Neural progenitor cell (in vitro differentiated cells): Measurements from ENCODE around the gene CFAP45. TPM values are rescaled to one million over a fixed set of nuclear protein-coding genes. Genes with fewer than 3 reads are reported as not detected.
A peak's percentile ranks its signal among the peaks of the same experiment; 100 is the strongest.

Experiments used
- DNase-seq: peaks from one replicate; pipeline ENCODE4 v3.0.0-alpha.2; 2016; ENCODE audit warnings: low spot score
- H2AFZ ChIP-seq: fragments of 200-600 bp; sonication (generic); replicated peaks from 2 replicates; pipeline ENCODE4 v1.6.1; 2016; ENCODE audit warnings: antibody characterized with exemption
- H3F3A ChIP-seq: fragments of 200-600 bp; sonication (generic); 2 replicates; pipeline ENCODE4 v1.6.1; 2016; ENCODE audit warnings: antibody characterized with exemption, low read depth
- H3K27ac ChIP-seq: fragments of 200-600 bp; sonication (generic); 2 replicates; pipeline ENCODE4 v1.5.1; 2016; ENCODE audit warnings: mild to moderate bottlenecking
- H3K27me3 ChIP-seq: fragments of 200-600 bp; sonication (generic); 2 replicates; pipeline ENCODE4 v1.6.1; 2016; ENCODE audit warnings: mild to moderate bottlenecking, moderate library complexity
- H3K36me3 ChIP-seq: fragments of 200-600 bp; sonication (generic); 2 replicates; pipeline ENCODE4 v1.5.1; 2016
- H3K4me1 ChIP-seq: fragments of 200-600 bp; sonication (generic); 2 replicates; pipeline ENCODE4 v1.6.1; 2016; ENCODE audit warnings: mixed run types
- H3K4me2 ChIP-seq: fragments of 200-600 bp; sonication (generic); 2 replicates; pipeline ENCODE4 v1.6.1; 2016
- H3K4me3 ChIP-seq: fragments of 200-600 bp; sonication (generic); 2 replicates; pipeline ENCODE4 v1.5.1; 2016
- H3K79me2 ChIP-seq: fragments of 200-600 bp; sonication (generic); 2 replicates; pipeline ENCODE4 v1.6.1; 2016; ENCODE audit warnings: low read depth
- H3K9ac ChIP-seq: fragments of 200-600 bp; sonication (generic); 2 replicates; pipeline ENCODE4 v1.6.1; 2016
- H3K9me3 ChIP-seq: fragments of 200-600 bp; sonication (generic); 2 replicates; pipeline ENCODE4 v1.5.1; 2016; ENCODE audit warnings: low read depth
- H4K20me1 ChIP-seq: fragments of 200-600 bp; sonication (generic); 2 replicates; pipeline ENCODE4 v1.6.1; 2016; ENCODE audit warnings: low read depth
- H3K27ac Mint-ChIP-seq: 3 replicates; pipeline ENCODE4 v1.8.0; 2021; ENCODE audit warnings: mixed read lengths
- H3K27me3 Mint-ChIP-seq: 2 replicates; pipeline ENCODE4 v1.8.0; 2022; ENCODE audit warnings: low read depth, mild to moderate bottlenecking, inconsistent platforms, moderate library complexity, mixed read lengths; ENCODE audit not compliant: insufficient read depth
- H3K36me3 Mint-ChIP-seq: 3 replicates; pipeline ENCODE4 v1.8.0; 2021; ENCODE audit warnings: mixed read lengths
- H3K4me1 Mint-ChIP-seq: 3 replicates; pipeline ENCODE4 v1.8.0; 2021; ENCODE audit warnings: mixed read lengths
- H3K4me3 Mint-ChIP-seq: 3 replicates; pipeline ENCODE4 v1.8.0; 2021; ENCODE audit warnings: mild to moderate bottlenecking, moderate library complexity, mixed read lengths
- H3K9me3 Mint-ChIP-seq: 3 replicates; pipeline ENCODE4 v1.8.0; 2020; ENCODE audit warnings: mixed read lengths
- EZH2 ChIP-seq: fragments of 200-600 bp; sonication (generic); IDR thresholded peaks from 2 replicates; pipeline ENCODE4 v1.6.1; 2017; ENCODE audit warnings: antibody characterized with exemption, mild to moderate bottlenecking, moderate library complexity
- EZH2phosphoT487 ChIP-seq: fragments of 200-600 bp; sonication (generic); IDR thresholded peaks from 2 replicates; pipeline ENCODE4 v1.6.1; 2017; ENCODE audit warnings: antibody characterized with exemption
- total RNA-seq: library from RNA; depleted of rRNA; stranded (reverse); fragments of >200 nt; gene quantifications from 2 replicates; pipeline ENCODE4 v1.2.3, GENCODE V29; 2015; ENCODE audit warnings: low replicate concordance
- TF ChIP-seq, protein P1 (sequence below): fragments of 200-600 bp; sonication (generic); IDR thresholded peaks from 2 replicates; pipeline ENCODE4 v1.5.1; 2017; ENCODE audit warnings: antibody characterized with exemption, mild to moderate bottlenecking

Gene CFAP45
- total RNA-seq, 1 donor from 2014 or later = not detected

DNA sequence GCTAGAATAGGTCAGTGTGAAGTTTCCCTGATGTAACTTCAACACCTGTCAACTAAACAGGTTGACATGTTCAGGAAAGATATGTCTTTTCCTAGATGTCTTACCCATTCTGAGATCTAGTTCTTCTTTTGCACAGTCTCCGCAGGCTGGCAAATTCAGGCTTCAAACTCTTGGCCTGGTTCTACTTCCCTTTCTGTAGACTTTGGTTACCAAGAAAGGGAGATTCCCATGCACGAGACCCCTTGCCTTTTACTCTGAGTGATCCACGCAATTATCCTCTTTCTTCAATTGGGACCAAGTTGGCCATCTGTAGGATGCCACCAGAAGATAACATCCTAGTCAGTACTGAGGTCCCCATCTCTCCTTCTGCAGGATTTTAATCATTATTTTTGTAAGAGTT, 2.0 kb downstream of the CFAP45 start:
- no peak for TF ChIP-seq EZH2phosphoT487
- TF ChIP-seq EZH2 = no peak
- TF ChIP-seq, protein P1, sequence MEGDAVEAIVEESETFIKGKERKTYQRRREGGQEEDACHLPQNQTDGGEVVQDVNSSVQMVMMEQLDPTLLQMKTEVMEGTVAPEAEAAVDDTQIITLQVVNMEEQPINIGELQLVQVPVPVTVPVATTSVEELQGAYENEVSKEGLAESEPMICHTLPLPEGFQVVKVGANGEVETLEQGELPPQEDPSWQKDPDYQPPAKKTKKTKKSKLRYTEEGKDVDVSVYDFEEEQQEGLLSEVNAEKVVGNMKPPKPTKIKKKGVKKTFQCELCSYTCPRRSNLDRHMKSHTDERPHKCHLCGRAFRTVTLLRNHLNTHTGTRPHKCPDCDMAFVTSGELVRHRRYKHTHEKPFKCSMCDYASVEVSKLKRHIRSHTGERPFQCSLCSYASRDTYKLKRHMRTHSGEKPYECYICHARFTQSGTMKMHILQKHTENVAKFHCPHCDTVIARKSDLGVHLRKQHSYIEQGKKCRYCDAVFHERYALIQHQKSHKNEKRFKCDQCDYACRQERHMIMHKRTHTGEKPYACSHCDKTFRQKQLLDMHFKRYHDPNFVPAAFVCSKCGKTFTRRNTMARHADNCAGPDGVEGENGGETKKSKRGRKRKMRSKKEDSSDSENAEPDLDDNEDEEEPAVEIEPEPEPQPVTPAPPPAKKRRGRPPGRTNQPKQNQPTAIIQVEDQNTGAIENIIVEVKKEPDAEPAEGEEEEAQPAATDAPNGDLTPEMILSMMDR = no peak
- H3K27ac Mint-ChIP-seq = peak overlapping the region; percentile 6
- Histone ChIP-seq H3K4me2 (no peak overlapping the region), H3K9ac (no peak overlapping the region), H4K20me1 (no peaks in the 10 kb centered on the region), H3K27ac (no peak overlapping the region), H3K4me1 (peaks cover 9% of the 10 kb centered on the region), H3K79me2 (no peaks in the 10 kb centered on the region), H3K36me3 (no peaks in the 10 kb centered on the region), H3K4me3 (no peak overlapping the region), H3K9me3 (no peaks in the 10 kb centered on the region), H3K27me3 (peaks cover 18% of the 10 kb centered on the region), H2AFZ (no peak overlapping the region), H3F3A (peaks cover 14% of the 10 kb centered on the region)
- no peaks in the 10 kb centered on the region for H3K9me3 Mint-ChIP-seq
- H3K36me3 Mint-ChIP-seq = no peaks in the 10 kb centered on the region
- H3K27me3 Mint-ChIP-seq = peaks cover 11% of the 10 kb centered on the region
- DNase-seq = no peak
- H3K4me3 Mint-ChIP-seq = no peak overlapping the region
- H3K4me1 Mint-ChIP-seq = peaks cover 22% of the 10 kb centered on the region

DNA sequence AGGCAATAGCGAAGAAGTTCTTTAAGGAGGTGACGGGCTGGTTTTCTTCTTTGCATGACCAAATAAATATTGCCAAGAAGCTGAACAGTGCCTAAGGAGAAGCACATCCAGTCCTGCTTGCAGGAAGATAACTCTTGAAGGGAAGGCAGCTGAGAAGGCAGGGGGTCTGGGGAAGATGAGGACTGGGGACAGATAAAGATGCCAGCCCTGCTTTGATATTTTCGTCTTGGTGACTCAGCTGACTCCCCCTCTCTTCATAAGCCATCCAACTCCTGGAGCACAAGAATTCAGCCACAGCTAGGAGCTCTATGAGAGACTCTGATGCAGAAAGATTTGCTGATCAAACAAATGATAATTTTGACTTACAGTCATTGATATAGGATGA, 3.4 kb downstream of the CFAP45 start:
- Histone ChIP-seq H3K4me3 (no peak overlapping the region), H3K9me3 (no peaks in the 10 kb centered on the region), H3K79me2 (no peaks in the 10 kb centered on the region), H3K4me2 (no peak overlapping the region), H4K20me1 (no peaks in the 10 kb centered on the region), H3K4me1 (peaks cover 9% of the 10 kb centered on the region), H3K27me3 (peaks cover 18% of the 10 kb centered on the region), H3K36me3 (no peaks in the 10 kb centered on the region), H3F3A (peaks cover 14% of the 10 kb centered on the region), H3K9ac (no peak overlapping the region), H3K27ac (no peak overlapping the region), H2AFZ (no peak overlapping the region)
- TF ChIP-seq, protein P1 = no peak
- TF ChIP-seq EZH2 (no peak), EZH2phosphoT487 (no peak)
- Mint-ChIP-seq H3K27me3 (peaks cover 11% of the 10 kb centered on the region), H3K36me3 (no peaks in the 10 kb centered on the region), H3K27ac (no peak overlapping the region), H3K4me1 (peaks cover 22% of the 10 kb centered on the region), H3K4me3 (no peak overlapping the region), H3K9me3 (no peaks in the 10 kb centered on the region)
- no peak for DNase-seq

DNA sequence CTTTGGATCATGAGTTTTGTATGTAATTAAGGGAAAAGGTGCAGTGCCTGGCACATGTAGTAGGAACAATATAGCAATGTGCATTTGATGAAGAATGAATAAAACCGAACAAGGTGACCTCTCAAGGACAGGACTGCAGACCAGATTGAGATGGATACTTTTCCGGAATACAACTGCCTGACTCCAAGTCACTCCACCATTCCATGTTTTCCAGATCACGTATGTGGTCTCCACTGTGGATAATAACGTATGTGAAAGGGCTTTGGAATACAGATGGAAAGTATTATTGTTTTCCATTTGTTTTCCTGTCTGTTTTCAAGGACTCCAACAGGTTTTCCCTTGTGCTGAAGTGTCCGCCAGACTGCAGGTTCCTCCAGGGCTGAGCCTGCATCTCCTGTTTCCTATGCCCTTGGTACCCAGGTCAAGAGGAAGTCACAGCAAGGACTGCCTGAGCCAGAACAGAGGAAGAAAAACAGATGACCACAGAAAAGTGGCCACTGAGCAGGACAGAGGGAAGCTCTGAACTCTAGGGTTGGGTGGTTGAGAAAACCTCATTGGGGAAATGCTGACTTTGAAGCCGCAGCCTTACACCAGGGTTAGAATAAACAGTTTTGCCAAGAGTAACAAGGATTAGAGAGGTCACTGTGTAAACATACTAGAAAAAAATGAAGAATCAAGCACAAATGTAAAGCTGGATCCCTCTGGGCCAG, 4.0 kb downstream of the CFAP45 start:
- Mint-ChIP-seq H3K4me3 (no peak overlapping the region), H3K27ac (no peak overlapping the region), H3K4me1 (peaks cover 18% of the 10 kb centered on the region), H3K36me3 (no peaks in the 10 kb centered on the region), H3K9me3 (no peaks in the 10 kb centered on the region), H3K27me3 (peaks cover 11% of the 10 kb centered on the region)
- Histone ChIP-seq H3K36me3 (no peaks in the 10 kb centered on the region), H2AFZ (no peak overlapping the region), H3K9ac (no peak overlapping the region), H3K4me3 (no peak overlapping the region), H3K27me3 (peaks cover 12% of the 10 kb centered on the region), H3F3A (peaks cover 9% of the 10 kb centered on the region), H3K79me2 (no peaks in the 10 kb centered on the region), H3K27ac (no peak overlapping the region), H3K4me2 (no peak overlapping the region), H3K9me3 (no peaks in the 10 kb centered on the region), H3K4me1 (peaks cover 9% of the 10 kb centered on the region), H4K20me1 (no peaks in the 10 kb centered on the region)
- no peak for TF ChIP-seq EZH2
- TF ChIP-seq, protein P1 = no peak
- no peak for TF ChIP-seq EZH2phosphoT487
- DNase-seq = no peak
